SU-DHL-6 (cell line): ENCODE measurements around the gene KL.

Experiments used
- H2AFZ ChIP-seq: fragments of 200-600 bp; sonication (generic); 2 replicates; pipeline ENCODE4 v1.6.1; 2014; ENCODE audit warnings: low read depth, mild to moderate bottlenecking, moderate library complexity, mixed read lengths, antibody characterized with exemption, low read length; ENCODE audit not compliant: severe bottlenecking
- H3F3A ChIP-seq: fragments of 200-600 bp; shearing (Covaris generic); 2 replicates; pipeline ENCODE4 v1.6.0; 2016; ENCODE audit warnings: antibody characterized with exemption, mild to moderate bottlenecking; ENCODE audit not compliant: insufficient read depth
- H3K27ac ChIP-seq: fragments of 200-600 bp; sonication (generic); 2 replicates; pipeline ENCODE4 v1.5.1; 2016; ENCODE audit warnings: low read depth, mild to moderate bottlenecking, low read length, moderate library complexity, mixed read lengths
- H3K27me3 ChIP-seq: fragments of 200-600 bp; sonication (generic), shearing (Covaris generic); 2 replicates; pipeline ENCODE4 v1.6.0; 2014; ENCODE audit warnings: mild to moderate bottlenecking, low read length
- H3K36me3 ChIP-seq: fragments of 200-600 bp; sonication (generic); 2 replicates; pipeline ENCODE4 v1.6.1; 2014; ENCODE audit warnings: mild to moderate bottlenecking, low read length, mixed read lengths
- H3K4me2 ChIP-seq: fragments of 300-600, 200-600 bp; shearing (Covaris generic), sonication (generic); 2 replicates; pipeline ENCODE4 v1.6.0; 2014; ENCODE audit warnings: low read length, low read depth, mild to moderate bottlenecking; ENCODE audit not compliant: poor library complexity, severe bottlenecking
- H3K4me3 ChIP-seq: fragments of 200-600 bp; sonication (generic); 2 replicates; pipeline ENCODE4 v1.5.1; 2014; ENCODE audit warnings: antibody characterized with exemption, low read length, mild to moderate bottlenecking, mixed read lengths; ENCODE audit not compliant: insufficient read depth, poor library complexity, severe bottlenecking
- H3K79me2 ChIP-seq: fragments of 200-600 bp; sonication (generic); 2 replicates; pipeline ENCODE4 v1.6.1; 2014; ENCODE audit warnings: mild to moderate bottlenecking, low read length, moderate library complexity; ENCODE audit not compliant: insufficient read depth
- H3K9ac ChIP-seq: fragments of 200-600 bp; sonication (generic); 2 replicates; pipeline ENCODE4 v1.7.0; 2014; ENCODE audit warnings: mild to moderate bottlenecking, low read length
- H3K9me2 ChIP-seq: fragments of 200-600 bp; sonication (generic); replicated peaks from 2 replicates; pipeline ENCODE4 v1.6.1; 2014; ENCODE audit warnings: low read length; ENCODE audit not compliant: insufficient read depth
- H3K9me3 ChIP-seq: fragments of 200-600 bp; sonication (generic); 2 replicates; pipeline ENCODE4 v1.6.1; 2014; ENCODE audit warnings: low read length, mixed read lengths; ENCODE audit not compliant: insufficient read depth
- H4K20me1 ChIP-seq: fragments of 200-600 bp; sonication (generic); 2 replicates; pipeline ENCODE4 v1.6.1; 2014; ENCODE audit warnings: low read depth, mild to moderate bottlenecking, antibody characterized with exemption, low read length, moderate library complexity, mixed read lengths
- EZH2phosphoT487 ChIP-seq: fragments of 200-600 bp; sonication (generic), shearing (Covaris generic); conservative IDR thresholded peaks from 2 replicates; pipeline ENCODE4 v1.6.1; 2018; ENCODE audit warnings: mild to moderate bottlenecking, antibody characterized with exemption, low read length, moderate library complexity, mixed read lengths
- TF ChIP-seq, protein P1 (sequence below): fragments of 200-600 bp; sonication (generic); IDR thresholded peaks from one replicate; pipeline ENCODE4 v1.5.1; 2017; ENCODE audit warnings: antibody characterized with exemption, mild to moderate bottlenecking, low read length, moderate library complexity; ENCODE audit not compliant: insufficient read depth, poor library complexity, severe bottlenecking

KL gene

DNA sequence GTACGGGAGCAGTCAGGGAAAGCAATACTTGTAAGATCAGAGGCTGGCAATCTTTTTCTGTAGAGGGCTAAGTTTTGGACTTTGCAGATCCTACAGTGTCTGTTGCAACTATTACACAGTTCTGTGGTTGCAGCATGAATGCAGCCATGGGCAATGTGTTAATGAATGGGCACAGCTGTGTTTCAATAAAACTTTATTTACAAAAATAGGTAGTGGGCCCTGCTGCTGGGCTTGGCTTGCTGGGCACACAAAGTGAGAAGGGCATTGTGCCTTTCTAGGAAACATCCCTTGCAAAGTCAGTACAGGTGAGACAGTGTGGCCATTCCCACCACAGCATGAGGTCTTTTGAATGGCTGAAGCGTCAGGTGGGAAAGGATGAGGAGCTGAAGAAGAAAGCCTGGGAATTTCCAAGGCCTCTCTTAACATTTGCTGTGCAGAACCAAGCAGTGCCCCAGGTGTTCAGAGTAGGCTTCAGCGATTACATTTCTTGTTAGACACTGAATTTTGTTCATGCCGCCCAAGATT lies 9.1 kb downstream of the KL start:
- H3K9ac ChIP-seq = no peak overlapping the region
- no peaks in the 10 kb centered on the region for H4K20me1 ChIP-seq
- H3F3A ChIP-seq = no peaks in the 10 kb centered on the region
- no peaks in the 10 kb centered on the region for H3K9me3 ChIP-seq
- no peak overlapping the region for H3K4me3 ChIP-seq
- H3K27ac ChIP-seq = no peak overlapping the region
- TF ChIP-seq, protein P1, sequence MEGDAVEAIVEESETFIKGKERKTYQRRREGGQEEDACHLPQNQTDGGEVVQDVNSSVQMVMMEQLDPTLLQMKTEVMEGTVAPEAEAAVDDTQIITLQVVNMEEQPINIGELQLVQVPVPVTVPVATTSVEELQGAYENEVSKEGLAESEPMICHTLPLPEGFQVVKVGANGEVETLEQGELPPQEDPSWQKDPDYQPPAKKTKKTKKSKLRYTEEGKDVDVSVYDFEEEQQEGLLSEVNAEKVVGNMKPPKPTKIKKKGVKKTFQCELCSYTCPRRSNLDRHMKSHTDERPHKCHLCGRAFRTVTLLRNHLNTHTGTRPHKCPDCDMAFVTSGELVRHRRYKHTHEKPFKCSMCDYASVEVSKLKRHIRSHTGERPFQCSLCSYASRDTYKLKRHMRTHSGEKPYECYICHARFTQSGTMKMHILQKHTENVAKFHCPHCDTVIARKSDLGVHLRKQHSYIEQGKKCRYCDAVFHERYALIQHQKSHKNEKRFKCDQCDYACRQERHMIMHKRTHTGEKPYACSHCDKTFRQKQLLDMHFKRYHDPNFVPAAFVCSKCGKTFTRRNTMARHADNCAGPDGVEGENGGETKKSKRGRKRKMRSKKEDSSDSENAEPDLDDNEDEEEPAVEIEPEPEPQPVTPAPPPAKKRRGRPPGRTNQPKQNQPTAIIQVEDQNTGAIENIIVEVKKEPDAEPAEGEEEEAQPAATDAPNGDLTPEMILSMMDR = no peak
- TF ChIP-seq EZH2phosphoT487 = no peak
- no peaks in the 10 kb centered on the region for H3K9me2 ChIP-seq
- no peaks in the 10 kb centered on the region for H3K79me2 ChIP-seq
- no peaks in the 10 kb centered on the region for H3K36me3 ChIP-seq
- no peak overlapping the region for H2AFZ ChIP-seq
- no peak overlapping the region for H3K4me2 ChIP-seq
- H3K27me3 ChIP-seq = no peaks in the 10 kb centered on the region

DNA sequence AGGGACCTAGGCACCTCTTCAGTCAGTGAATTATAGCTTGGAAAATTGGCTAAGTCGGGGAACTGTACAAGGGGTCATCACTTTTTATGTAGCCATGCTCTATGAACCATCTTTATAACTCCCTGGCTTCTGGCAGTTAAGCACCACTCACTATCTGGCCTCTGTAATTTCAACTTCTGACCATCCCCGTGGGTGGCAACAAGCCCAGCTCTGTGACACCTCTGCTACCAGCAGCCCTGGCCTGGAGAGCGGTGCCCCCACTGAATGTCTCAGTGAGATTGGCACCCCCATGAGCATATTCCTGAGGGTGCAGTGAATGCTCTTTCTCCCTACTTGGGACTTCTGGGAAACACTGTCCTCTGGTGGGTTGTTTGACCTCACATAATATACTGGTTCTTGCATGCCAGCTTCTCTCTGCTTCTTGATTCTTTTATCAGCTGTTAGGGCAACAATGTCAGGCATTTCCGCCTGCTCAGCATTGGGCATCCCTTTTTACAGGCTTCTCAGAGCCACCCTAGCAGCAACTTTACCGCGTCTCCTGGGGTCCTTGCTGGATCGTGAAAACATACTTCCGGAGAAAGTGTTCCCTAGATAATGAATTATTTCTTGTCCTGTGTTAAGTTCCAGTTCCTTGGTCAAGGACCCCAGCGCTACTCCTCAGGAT lies 10.4 kb downstream of the KL start:
- Histone ChIP-seq H4K20me1 (no peaks in the 10 kb centered on the region), H3K9me3 (no peaks in the 10 kb centered on the region), H3K4me3 (no peak overlapping the region), H3F3A (no peaks in the 10 kb centered on the region), H3K9ac (no peak overlapping the region), H3K4me2 (no peak overlapping the region), H3K27me3 (no peaks in the 10 kb centered on the region), H3K79me2 (no peaks in the 10 kb centered on the region), H3K36me3 (no peaks in the 10 kb centered on the region), H3K9me2 (no peaks in the 10 kb centered on the region), H3K27ac (no peak overlapping the region), H2AFZ (no peak overlapping the region)
- TF ChIP-seq, protein P1 = no peak
- no peak for TF ChIP-seq EZH2phosphoT487

DNA sequence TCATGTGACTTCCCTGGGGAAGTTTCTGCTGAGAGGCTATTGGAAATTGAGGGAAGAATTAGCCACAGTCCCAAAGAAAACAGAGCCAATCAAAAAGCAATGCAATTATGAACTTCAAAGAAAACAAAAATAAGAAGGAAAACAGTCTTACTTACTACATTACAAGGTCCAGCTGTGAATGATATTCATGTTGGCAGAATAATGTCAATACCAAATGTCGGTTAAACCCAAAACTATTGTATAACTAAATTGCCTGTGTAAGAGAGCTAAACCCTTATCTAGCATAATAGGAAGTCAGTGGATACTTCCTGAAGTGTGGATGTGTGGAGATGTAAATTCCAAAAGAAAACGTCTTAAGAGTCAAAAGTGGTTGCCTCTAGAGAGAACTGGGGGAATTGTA lies 12.4 kb downstream of the KL start:
- Histone ChIP-seq H3K27ac (no peak overlapping the region), H2AFZ (no peak overlapping the region), H3K9me3 (no peaks in the 10 kb centered on the region), H3K27me3 (no peaks in the 10 kb centered on the region), H4K20me1 (no peaks in the 10 kb centered on the region), H3K36me3 (no peaks in the 10 kb centered on the region), H3K4me2 (no peak overlapping the region), H3K4me3 (no peak overlapping the region), H3K9me2 (no peaks in the 10 kb centered on the region), H3K79me2 (no peaks in the 10 kb centered on the region), H3K9ac (no peak overlapping the region), H3F3A (no peaks in the 10 kb centered on the region)
- TF ChIP-seq, protein P1 = no peak
- TF ChIP-seq EZH2phosphoT487 = no peak
